ENCODE measurements around the gene SLC35A3. TPM values are rescaled to one million over a fixed set of nuclear protein-coding genes. Genes with fewer than 3 reads are reported as not detected.
"Not testable (repeated sequence)": the region's sequence is repeated elsewhere in the genome, so short reads cannot be mapped to it uniquely, and the experiment has no call there.

Gene SLC35A3
- total and polyA plus RNA-seq, 7 experiments from 2014 or later, result 13.9 to 31.6 (median 24.2) TPM

GRCh38 chr1:99959189-99959705 lies 10.5 kb upstream of the SLC35A3 start:
- H3K27me3 ChIP-seq (ENCODE audit: control insufficient read depth in 2 of 2, insufficient read depth in 2 of 2, low read length in 2 of 2); H3K27ac ChIP-seq (ENCODE audit: low read depth, low read length); CTCF ChIA-PET; H3K27ac Mint-ChIP-seq; H3K9me3 Mint-ChIP-seq; H3K4me1 ChIP-seq (ENCODE audit: control insufficient read depth in 2 of 2, insufficient read depth in 2 of 2, low read length in 2 of 2); H3K4me1 Mint-ChIP-seq; ATAC-seq; intact Hi-C loops (cut with micrococcal nuclease); H3K36me3 ChIP-seq (ENCODE audit: control insufficient read depth in 2 of 3, insufficient read depth in 3 of 3, low read length in 3 of 3); H3K36me3 Mint-ChIP-seq; H3K4me3 ChIP-seq (ENCODE audit: low read length); H3K9me3 ChIP-seq (ENCODE audit: control insufficient read depth in 2 of 3, low read length in 3 of 3); H3K4me3 Mint-ChIP-seq; H3K27me3 Mint-ChIP-seq; DNase-seq; POLR2A ChIA-PET: not testable (repeated sequence)

DNA sequence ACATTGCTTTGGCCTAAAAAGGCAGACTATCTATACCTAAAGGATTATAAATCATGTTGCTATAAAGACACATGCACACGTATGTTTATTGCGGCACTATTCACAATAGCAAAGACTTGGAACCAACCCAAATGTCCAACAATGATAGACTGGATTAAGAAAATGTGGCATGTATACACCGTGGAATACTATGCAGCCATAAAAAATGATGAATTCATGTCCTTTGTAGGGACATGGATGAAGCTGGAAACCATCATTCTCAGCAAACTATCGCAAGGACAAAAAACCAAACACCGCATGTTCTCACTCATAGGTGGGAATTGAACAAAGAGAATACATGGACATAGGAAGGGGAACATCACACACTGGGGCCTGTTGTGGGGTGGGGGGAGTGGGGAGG lies 9.5 kb upstream of the SLC35A3 start:
- H3K4me1 Mint-ChIP-seq; H3K27me3 ChIP-seq (ENCODE audit: control insufficient read depth in 2 of 2, insufficient read depth in 2 of 2, low read length in 2 of 2); H3K27me3 Mint-ChIP-seq; H3K4me1 ChIP-seq (ENCODE audit: control insufficient read depth in 2 of 2, insufficient read depth in 2 of 2, low read length in 2 of 2); H3K4me3 Mint-ChIP-seq; H3K27ac ChIP-seq (ENCODE audit: low read depth, low read length); H3K27ac Mint-ChIP-seq; POLR2A ChIA-PET; H3K9me3 Mint-ChIP-seq; H3K9me3 ChIP-seq (ENCODE audit: control insufficient read depth in 2 of 3, low read length in 3 of 3); DNase-seq; H3K36me3 ChIP-seq (ENCODE audit: control insufficient read depth in 2 of 3, insufficient read depth in 3 of 3, low read length in 3 of 3); ATAC-seq; CTCF ChIA-PET; H3K4me3 ChIP-seq (ENCODE audit: low read length); H3K36me3 Mint-ChIP-seq: not testable (repeated sequence)
- intact Hi-C loops (cut with micrococcal nuclease), result loop anchor here in 1 of 2 donors (10.0 kb wide), 1 partner anchor 935 kb away; the partner anchor contains the start of genes EXTL2 and SLC30A7

DNA sequence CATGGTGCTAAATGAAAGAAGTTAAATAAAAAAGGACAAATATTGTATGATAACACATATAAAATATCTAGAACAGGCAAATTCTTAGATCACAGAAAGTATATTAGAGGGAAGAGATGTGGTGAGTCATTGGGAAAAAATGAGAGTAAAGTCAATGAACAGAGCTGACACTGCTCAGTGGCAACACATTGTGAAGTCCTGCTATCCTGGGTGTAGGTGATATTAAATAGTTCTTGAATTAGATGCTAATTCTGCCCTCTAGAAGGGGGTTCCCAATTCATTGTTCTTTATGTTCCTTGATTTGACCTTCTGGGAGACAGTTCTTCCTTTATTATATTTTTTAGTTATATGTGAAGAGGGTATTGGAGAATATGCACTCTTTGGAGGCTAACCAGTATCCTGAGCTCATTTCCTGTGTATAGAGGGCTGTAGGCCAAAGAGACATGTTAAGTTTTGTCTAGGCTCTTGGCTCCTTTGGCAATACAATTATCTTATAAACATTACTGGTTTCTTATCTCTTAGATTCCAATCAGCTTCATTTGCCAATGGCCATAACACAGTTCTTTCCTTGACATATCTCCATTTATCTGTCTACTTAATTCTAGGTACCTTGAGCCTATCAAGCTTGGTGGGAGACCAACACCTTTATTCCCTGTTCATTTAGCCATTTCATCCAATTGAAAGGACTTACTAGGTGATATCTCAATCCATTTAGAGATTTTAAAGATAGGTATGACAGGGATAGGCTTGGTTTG lies 6.6 kb upstream of the SLC35A3 start:
- H3K27ac Mint-ChIP-seq, result no peak overlapping the region
- ATAC-seq (no peak), DNase-seq (no peak)
- no peaks in the 10 kb centered on the region for H3K27me3 Mint-ChIP-seq
- peaks cover 0 to 5% (median 0%) of the 10 kb centered on the region in 11 donors for H3K9me3 Mint-ChIP-seq
- H3K36me3 ChIP-seq (ENCODE audit: control insufficient read depth in 2 of 3, insufficient read depth in 3 of 3, low read length in 3 of 3), result no peaks in the 10 kb centered on the region
- ChIA-PET CTCF (no interaction called here), POLR2A (no interaction called here)
- H3K4me3 ChIP-seq (ENCODE audit: low read length), result no peak overlapping the region
- H3K4me3 Mint-ChIP-seq, result no peak overlapping the region
- H3K9me3 ChIP-seq (ENCODE audit: control insufficient read depth in 2 of 3, low read length in 3 of 3), result no peaks in the 10 kb centered on the region
- no peaks in the 10 kb centered on the region for H3K4me1 ChIP-seq (ENCODE audit: control insufficient read depth in 2 of 2, insufficient read depth in 2 of 2, low read length in 2 of 2)
- peaks cover 0 to 1% (median 0%) of the 10 kb centered on the region in 5 donors for H3K36me3 Mint-ChIP-seq
- peaks cover 0 to 4% (median 2%) of the 10 kb centered on the region in 7 donors for H3K4me1 Mint-ChIP-seq
- H3K27ac ChIP-seq (ENCODE audit: low read depth, low read length), result no peak overlapping the region
- intact Hi-C loops (cut with micrococcal nuclease), result loop anchor here in 1 of 2 donors (10.0 kb wide), 1 partner anchor 932 kb away; the partner anchor contains the start of genes EXTL2 and SLC30A7
- no peaks in the 10 kb centered on the region for H3K27me3 ChIP-seq (ENCODE audit: control insufficient read depth in 2 of 2, insufficient read depth in 2 of 2, low read length in 2 of 2)

GRCh38 chr1:99964806-99965205 lies 5.0 kb upstream of the SLC35A3 start:
- H3K36me3 Mint-ChIP-seq, result peaks cover 0 to 3% (median 0%) of the 10 kb centered on the region in 5 donors
- H3K4me3 Mint-ChIP-seq, result no peak overlapping the region
- Histone ChIP-seq H3K27ac (ENCODE audit: low read depth, low read length) (no peak overlapping the region), H3K36me3 (ENCODE audit: control insufficient read depth in 2 of 3, insufficient read depth in 3 of 3, low read length in 3 of 3) (no peaks in the 10 kb centered on the region), H3K4me3 (ENCODE audit: low read length) (no peak overlapping the region), H3K27me3 (ENCODE audit: control insufficient read depth in 2 of 2, insufficient read depth in 2 of 2, low read length in 2 of 2) (no peaks in the 10 kb centered on the region), H3K4me1 (ENCODE audit: control insufficient read depth in 2 of 2, insufficient read depth in 2 of 2, low read length in 2 of 2) (peaks cover 0 to 10% of the 10 kb centered on the region in 2 donors), H3K9me3 (ENCODE audit: control insufficient read depth in 2 of 3, low read length in 3 of 3) (no peaks in the 10 kb centered on the region)
- peaks cover 0 to 9% (median 0%) of the 10 kb centered on the region in 11 donors for H3K9me3 Mint-ChIP-seq
- intact Hi-C loops (cut with micrococcal nuclease), result loop anchor here in 1 of 2 donors (10.0 kb wide), 1 partner anchor 930 kb away; the partner anchor contains the start of genes EXTL2 and SLC30A7
- peaks cover 7 to 19% (median 17%) of the 10 kb centered on the region in 7 donors for H3K4me1 Mint-ChIP-seq
- no peaks in the 10 kb centered on the region for H3K27me3 Mint-ChIP-seq
- DNase-seq, result no peak
- H3K27ac Mint-ChIP-seq, result no peak overlapping the region
- CTCF ChIA-PET, result interaction anchor here (1.2 kb wide), 1 partner anchor 169 kb away, joined by 3 read pairs; the partner anchor contains the start of gene TRMT13
- ATAC-seq, result no peak
- POLR2A ChIA-PET, result no interaction called here

- CTCF ChIA-PET, result no interaction called here
- Mint-ChIP-seq H3K4me3 (no peak overlapping the region), H3K36me3 (peaks cover 0 to 3% (median 0%) of the 10 kb centered on the region in 5 donors), H3K27me3 (no peaks in the 10 kb centered on the region), H3K4me1 (peaks cover 10 to 27% (median 25%) of the 10 kb centered on the region in 7 donors), H3K27ac (peak overlapping the region in 2 of 9 donors; percentile 3 to 19), H3K9me3 (peaks cover 0 to 4% (median 0%) of the 10 kb centered on the region in 11 donors)
- POLR2A ChIA-PET, result no interaction called here
- Histone ChIP-seq H3K36me3 (ENCODE audit: control insufficient read depth in 2 of 3, insufficient read depth in 3 of 3, low read length in 3 of 3) (peaks cover 0 to 3% (median 0%) of the 10 kb centered on the region in 3 experiments), H3K4me3 (ENCODE audit: low read length) (no peak overlapping the region), H3K27ac (ENCODE audit: low read depth, low read length) (no peak overlapping the region), H3K27me3 (ENCODE audit: control insufficient read depth in 2 of 2, insufficient read depth in 2 of 2, low read length in 2 of 2) (no peaks in the 10 kb centered on the region), H3K9me3 (ENCODE audit: control insufficient read depth in 2 of 3, low read length in 3 of 3) (no peaks in the 10 kb centered on the region), H3K4me1 (ENCODE audit: control insufficient read depth in 2 of 2, insufficient read depth in 2 of 2, low read length in 2 of 2) (peaks cover 3 to 12% of the 10 kb centered on the region in 2 donors)
- intact Hi-C loops (cut with micrococcal nuclease), result loop anchor here in 1 of 2 donors (10.0 kb wide), 1 partner anchor 929 kb away; the partner anchor contains the start of genes EXTL2 and SLC30A7
- no peak for ATAC-seq
- no peak for DNase-seq
Measured at GRCh38 chr1:99965646-99966375, 4.0 kb upstream of the SLC35A3 start.

DNA sequence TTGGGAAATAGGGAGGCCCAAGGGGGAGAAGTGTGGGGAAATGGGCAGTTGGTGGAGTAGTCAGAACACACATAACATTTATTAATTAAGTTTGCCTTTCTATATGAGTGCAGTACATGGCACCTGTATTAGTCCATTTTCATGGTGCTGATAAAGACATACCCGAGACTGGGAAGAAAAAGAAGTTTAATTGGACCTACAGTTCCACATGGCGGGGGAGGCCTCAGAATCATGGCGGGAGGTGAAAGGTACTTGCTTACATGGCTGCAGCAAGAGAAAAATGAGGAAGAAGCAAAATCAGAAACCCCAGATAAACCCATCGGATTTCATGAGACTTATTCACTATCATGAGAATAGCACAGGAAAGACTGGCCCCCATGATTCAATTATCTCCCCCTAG lies 1.6 kb upstream of the SLC35A3 start:
- CTCF ChIA-PET, result no interaction called here
- Histone ChIP-seq H3K4me1 (ENCODE audit: control insufficient read depth in 2 of 2, insufficient read depth in 2 of 2, low read length in 2 of 2) (peaks cover 6 to 20% of the 10 kb centered on the region in 2 donors), H3K4me3 (ENCODE audit: low read length) (no peak overlapping the region), H3K36me3 (ENCODE audit: control insufficient read depth in 2 of 3, insufficient read depth in 3 of 3, low read length in 3 of 3) (peaks cover 0 to 3% (median 0%) of the 10 kb centered on the region in 3 experiments), H3K9me3 (ENCODE audit: control insufficient read depth in 2 of 3, low read length in 3 of 3) (no peaks in the 10 kb centered on the region), H3K27me3 (ENCODE audit: control insufficient read depth in 2 of 2, insufficient read depth in 2 of 2, low read length in 2 of 2) (no peaks in the 10 kb centered on the region), H3K27ac (ENCODE audit: low read depth, low read length) (no peak overlapping the region)
- Mint-ChIP-seq H3K27me3 (no peaks in the 10 kb centered on the region), H3K9me3 (peaks cover 0 to 4% (median 0%) of the 10 kb centered on the region in 11 donors), H3K4me1 (peaks cover 22 to 49% (median 40%) of the 10 kb centered on the region in 7 donors), H3K36me3 (peaks cover 0 to 3% (median 0%) of the 10 kb centered on the region in 5 donors), H3K27ac (peak overlapping the region in 5 of 9 donors; percentile 6 to 91 (median 65)), H3K4me3 (peak overlapping the region in 8 of 10 donors; percentile 0 to 100 (median 76))
- intact Hi-C loops (cut with micrococcal nuclease), result loop anchor here in 1 of 2 donors (10.0 kb wide), 1 partner anchor 927 kb away; the partner anchor contains the start of genes EXTL2 and SLC30A7
- ATAC-seq, result no peak
- POLR2A ChIA-PET, result no interaction called here
- DNase-seq, result no peak
